B cell (primary cell): ENCODE data around the gene GLRA1.

Source experiments
- EZH2 ChIP-seq: IDR thresholded peaks from 2 replicates; pipeline ENCODE4 v1.6.1; 2012; ENCODE audit warnings: borderline replicate concordance, low read depth, mild to moderate bottlenecking, moderate library complexity, low read length; ENCODE audit not compliant: insufficient read depth, poor library complexity, severe bottlenecking
- TF ChIP-seq, protein P1 (sequence below): fragments of 200-600 bp; IDR thresholded peaks from one replicate; pipeline ENCODE4 v1.8.0; 2022; ENCODE audit warnings: antibody characterized with exemption, mild to moderate bottlenecking

- TF ChIP-seq EZH2 = no peak
- TF ChIP-seq, protein P1, sequence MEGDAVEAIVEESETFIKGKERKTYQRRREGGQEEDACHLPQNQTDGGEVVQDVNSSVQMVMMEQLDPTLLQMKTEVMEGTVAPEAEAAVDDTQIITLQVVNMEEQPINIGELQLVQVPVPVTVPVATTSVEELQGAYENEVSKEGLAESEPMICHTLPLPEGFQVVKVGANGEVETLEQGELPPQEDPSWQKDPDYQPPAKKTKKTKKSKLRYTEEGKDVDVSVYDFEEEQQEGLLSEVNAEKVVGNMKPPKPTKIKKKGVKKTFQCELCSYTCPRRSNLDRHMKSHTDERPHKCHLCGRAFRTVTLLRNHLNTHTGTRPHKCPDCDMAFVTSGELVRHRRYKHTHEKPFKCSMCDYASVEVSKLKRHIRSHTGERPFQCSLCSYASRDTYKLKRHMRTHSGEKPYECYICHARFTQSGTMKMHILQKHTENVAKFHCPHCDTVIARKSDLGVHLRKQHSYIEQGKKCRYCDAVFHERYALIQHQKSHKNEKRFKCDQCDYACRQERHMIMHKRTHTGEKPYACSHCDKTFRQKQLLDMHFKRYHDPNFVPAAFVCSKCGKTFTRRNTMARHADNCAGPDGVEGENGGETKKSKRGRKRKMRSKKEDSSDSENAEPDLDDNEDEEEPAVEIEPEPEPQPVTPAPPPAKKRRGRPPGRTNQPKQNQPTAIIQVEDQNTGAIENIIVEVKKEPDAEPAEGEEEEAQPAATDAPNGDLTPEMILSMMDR = no peak
These were observed 39.8 kb upstream of the GLRA1 start for GRCh38 chr5:151964471-151964870.
